Measurements from ENCODE around the gene SUGCT. TPM values are rescaled to one million over a fixed set of nuclear protein-coding genes. Genes with fewer than 3 reads are reported as not detected.

SUGCT gene
- total and polyA plus RNA-seq, 4 donors: 37.9 to 152 (median 53.2) TPM

- no peak overlapping the region for H3K27ac ChIP-seq (ENCODE audit: low read depth in 1 of 2, low read length in 2 of 2)
- 86 to 98% methylated on average over 1 of the region's 1 CpG for WGBS, 2 donors
- H3K4me3 ChIP-seq (ENCODE audit: low read length in 2 of 2): no peak overlapping the region
- H3K36me3 ChIP-seq (ENCODE audit: control insufficient read depth in 1 of 2, insufficient read depth in 2 of 2, low read length in 1 of 2): no peaks in the 10 kb centered on the region
- intact Hi-C loops (cut with DNase I): no loop called here
- no peaks in the 10 kb centered on the region for H3K9me3 ChIP-seq (ENCODE audit: control insufficient read depth, low read length)
- H3K4me1 ChIP-seq (ENCODE audit: control insufficient read depth in 1 of 2, insufficient read depth in 2 of 2, low read length in 2 of 2): no peaks in the 10 kb centered on the region
- no peak for ATAC-seq (ENCODE audit: low FRiP score)
- no peaks in the 10 kb centered on the region for H3K27me3 ChIP-seq (ENCODE audit: control insufficient read depth in 1 of 2, insufficient read depth in 2 of 2, low read length in 1 of 2)
- no peak for DNase-seq
These were observed 367.6 kb downstream of the SUGCT start for GRCh38 chr7:40502359-40502758.

- H3K27me3 ChIP-seq (ENCODE audit: control insufficient read depth in 1 of 2, insufficient read depth in 2 of 2, low read length in 1 of 2): no peaks in the 10 kb centered on the region
- DNase-seq (no peak), ATAC-seq (ENCODE audit: low FRiP score) (no peak)
- intact Hi-C loops (cut with DNase I): loop anchor here in 1 of 2 donors (5.0 kb wide), 1 partner anchor 34 kb away; no protein-coding TSS in a partner anchor
- H3K4me1 ChIP-seq (ENCODE audit: control insufficient read depth in 1 of 2, insufficient read depth in 2 of 2, low read length in 2 of 2): peaks cover 0 to 7% of the 10 kb centered on the region in 2 donors
- no peak overlapping the region for H3K4me3 ChIP-seq (ENCODE audit: low read length in 2 of 2)
- 89 to 95% methylated on average over 3 of the region's 3 CpGs for WGBS, 2 donors
- H3K27ac ChIP-seq (ENCODE audit: low read depth in 1 of 2, low read length in 2 of 2): no peak overlapping the region
- no peaks in the 10 kb centered on the region for H3K9me3 ChIP-seq (ENCODE audit: control insufficient read depth, low read length)
- H3K36me3 ChIP-seq (ENCODE audit: control insufficient read depth in 1 of 2, insufficient read depth in 2 of 2, low read length in 1 of 2): no peaks in the 10 kb centered on the region
These were observed 371.4 kb downstream of the SUGCT start for GRCh38 chr7:40506158-40506557.

GRCh38 chr7:40507166-40507565, 372.4 kb downstream of the SUGCT start:
- 82 to 84% methylated on average over 6 of the region's 6 CpGs for WGBS, 2 donors
- H3K4me3 ChIP-seq (ENCODE audit: low read length in 2 of 2): no peak overlapping the region
- H3K27me3 ChIP-seq (ENCODE audit: control insufficient read depth in 1 of 2, insufficient read depth in 2 of 2, low read length in 1 of 2): no peaks in the 10 kb centered on the region
- no peak for ATAC-seq (ENCODE audit: low FRiP score)
- H3K4me1 ChIP-seq (ENCODE audit: control insufficient read depth in 1 of 2, insufficient read depth in 2 of 2, low read length in 2 of 2): peaks cover 0 to 9% of the 10 kb centered on the region in 2 donors
- DNase-seq: no peak
- intact Hi-C loops (cut with DNase I): loop anchor here in 1 of 2 donors (5.0 kb wide), 1 partner anchor 35 kb away; no protein-coding TSS in a partner anchor
- no peaks in the 10 kb centered on the region for H3K9me3 ChIP-seq (ENCODE audit: control insufficient read depth, low read length)
- no peaks in the 10 kb centered on the region for H3K36me3 ChIP-seq (ENCODE audit: control insufficient read depth in 1 of 2, insufficient read depth in 2 of 2, low read length in 1 of 2)
- no peak overlapping the region for H3K27ac ChIP-seq (ENCODE audit: low read depth in 1 of 2, low read length in 2 of 2)

- intact Hi-C loops (cut with DNase I): loop anchor here in 1 of 2 donors (5.0 kb wide), 1 partner anchor 37 kb away; no protein-coding TSS in a partner anchor
- Histone ChIP-seq H3K4me1 (ENCODE audit: control insufficient read depth in 1 of 2, insufficient read depth in 2 of 2, low read length in 2 of 2) (peaks cover 0 to 9% of the 10 kb centered on the region in 2 donors), H3K27ac (ENCODE audit: low read depth in 1 of 2, low read length in 2 of 2) (peak overlapping the region; percentile 84 to 99), H3K9me3 (ENCODE audit: control insufficient read depth, low read length) (no peaks in the 10 kb centered on the region), H3K36me3 (ENCODE audit: control insufficient read depth in 1 of 2, insufficient read depth in 2 of 2, low read length in 1 of 2) (no peaks in the 10 kb centered on the region), H3K27me3 (ENCODE audit: control insufficient read depth in 1 of 2, insufficient read depth in 2 of 2, low read length in 1 of 2) (no peaks in the 10 kb centered on the region), H3K4me3 (ENCODE audit: low read length in 2 of 2) (peak overlapping the region; percentile 86 to 96)
- DNase-seq (no peak), ATAC-seq (ENCODE audit: low FRiP score) (peak; percentile 36)
- WGBS, 2 donors: 8 to 11% methylated on average over 4 of the region's 4 CpGs
These were observed 374.6 kb downstream of the SUGCT start for GRCh38 chr7:40509287-40509996.

- Histone ChIP-seq H3K4me1 (ENCODE audit: control insufficient read depth in 1 of 2, insufficient read depth in 2 of 2, low read length in 2 of 2) (no peaks in the 10 kb centered on the region), H3K27ac (ENCODE audit: low read depth in 1 of 2, low read length in 2 of 2) (no peak overlapping the region), H3K9me3 (ENCODE audit: control insufficient read depth, low read length) (no peaks in the 10 kb centered on the region), H3K4me3 (ENCODE audit: low read length in 2 of 2) (no peak overlapping the region), H3K27me3 (ENCODE audit: control insufficient read depth in 1 of 2, insufficient read depth in 2 of 2, low read length in 1 of 2) (no peaks in the 10 kb centered on the region), H3K36me3 (ENCODE audit: control insufficient read depth in 1 of 2, insufficient read depth in 2 of 2, low read length in 1 of 2) (no peaks in the 10 kb centered on the region)
- ATAC-seq (ENCODE audit: low FRiP score) (no peak), DNase-seq (no peak)
- 4 to 5% methylated on average over 1 of the region's 1 CpG for WGBS, 2 donors
- intact Hi-C loops (cut with DNase I): no loop called here
These were observed 381.6 kb downstream of the SUGCT start for GRCh38 chr7:40516376-40516775.

GRCh38 chr7:40519009-40519408, 384.2 kb downstream of the SUGCT start:
- intact Hi-C loops (cut with DNase I): no loop called here
- no peak for ATAC-seq (ENCODE audit: low FRiP score)
- Histone ChIP-seq H3K9me3 (ENCODE audit: control insufficient read depth, low read length) (no peaks in the 10 kb centered on the region), H3K4me1 (ENCODE audit: control insufficient read depth in 1 of 2, insufficient read depth in 2 of 2, low read length in 2 of 2) (no peaks in the 10 kb centered on the region), H3K4me3 (ENCODE audit: low read length in 2 of 2) (no peak overlapping the region), H3K36me3 (ENCODE audit: control insufficient read depth in 1 of 2, insufficient read depth in 2 of 2, low read length in 1 of 2) (no peaks in the 10 kb centered on the region), H3K27me3 (ENCODE audit: control insufficient read depth in 1 of 2, insufficient read depth in 2 of 2, low read length in 1 of 2) (no peaks in the 10 kb centered on the region), H3K27ac (ENCODE audit: low read depth in 1 of 2, low read length in 2 of 2) (no peak overlapping the region)
- no peak for DNase-seq
- 91% methylated on average over 3 of the region's 3 CpGs for WGBS, 2 donors

GRCh38 chr7:40520986-40521738, 386.4 kb downstream of the SUGCT start:
- Histone ChIP-seq H3K4me1 (ENCODE audit: control insufficient read depth in 1 of 2, insufficient read depth in 2 of 2, low read length in 2 of 2) (no peaks in the 10 kb centered on the region), H3K27me3 (ENCODE audit: control insufficient read depth in 1 of 2, insufficient read depth in 2 of 2, low read length in 1 of 2) (no peaks in the 10 kb centered on the region), H3K9me3 (ENCODE audit: control insufficient read depth, low read length) (no peaks in the 10 kb centered on the region), H3K4me3 (ENCODE audit: low read length in 2 of 2) (no peak overlapping the region), H3K27ac (ENCODE audit: low read depth in 1 of 2, low read length in 2 of 2) (no peak overlapping the region), H3K36me3 (ENCODE audit: control insufficient read depth in 1 of 2, insufficient read depth in 2 of 2, low read length in 1 of 2) (no peaks in the 10 kb centered on the region)
- no peak for DNase-seq
- no peak for ATAC-seq (ENCODE audit: low FRiP score)
- WGBS, 2 donors: 70 to 71% methylated on average over 7 of the region's 7 CpGs
- intact Hi-C loops (cut with DNase I): no loop called here

- Histone ChIP-seq H3K9me3 (ENCODE audit: control insufficient read depth, low read length) (no peaks in the 10 kb centered on the region), H3K27ac (ENCODE audit: low read depth in 1 of 2, low read length in 2 of 2) (peak overlapping the region; percentile 43 to 48), H3K27me3 (ENCODE audit: control insufficient read depth in 1 of 2, insufficient read depth in 2 of 2, low read length in 1 of 2) (no peaks in the 10 kb centered on the region), H3K36me3 (ENCODE audit: control insufficient read depth in 1 of 2, insufficient read depth in 2 of 2, low read length in 1 of 2) (no peaks in the 10 kb centered on the region), H3K4me3 (ENCODE audit: low read length in 2 of 2) (no peak overlapping the region), H3K4me1 (ENCODE audit: control insufficient read depth in 1 of 2, insufficient read depth in 2 of 2, low read length in 2 of 2) (peaks cover 0 to 2% of the 10 kb centered on the region in 2 donors)
- ATAC-seq (ENCODE audit: low FRiP score) (no peak), DNase-seq (no peak)
- intact Hi-C loops (cut with DNase I): no loop called here
- WGBS, 2 donors: 62 to 68% methylated on average over 3 of the region's 3 CpGs
These were observed 391.0 kb downstream of the SUGCT start for GRCh38 chr7:40525764-40526163.
